ENCODE data around the gene AGRP. TPM values are rescaled to one million over a fixed set of nuclear protein-coding genes. Genes with fewer than 3 reads are reported as not detected.

AGRP gene
- total RNA-seq, 1 donor from 2014 or later = not detected

GRCh38 chr16:67463691-67464090 is 19.7 kb downstream of the AGRP start:
- H3K4me3 ChIP-seq = no peak overlapping the region
- H3K9me3 ChIP-seq (replicated peaks) = no peaks in the 10 kb centered on the region
- no peaks in the 10 kb centered on the region for H3K27me3 ChIP-seq (ENCODE audit: low read depth)
- peaks cover 87% of the 10 kb centered on the region for H3K4me1 ChIP-seq
- no peak for TF ChIP-seq CTCF (IDR thresholded peaks at IDR 0.05; ENCODE audit: borderline replicate concordance)
- no peaks in the 10 kb centered on the region for H3K36me3 ChIP-seq
- no peak for DNase-seq
- no peak overlapping the region for H3K27ac ChIP-seq (replicated peaks)
- intact Hi-C loops (cut with micrococcal nuclease) = no loop called here

- intact Hi-C loops (cut with micrococcal nuclease) = no loop called here
- Histone ChIP-seq H3K36me3 (no peaks in the 10 kb centered on the region), H3K4me3 (no peak overlapping the region), H3K27ac (replicated peaks) (no peak overlapping the region), H3K9me3 (replicated peaks) (no peaks in the 10 kb centered on the region), H3K27me3 (ENCODE audit: low read depth) (no peaks in the 10 kb centered on the region), H3K4me1 (peaks cover 87% of the 10 kb centered on the region)
- TF ChIP-seq CTCF (IDR thresholded peaks at IDR 0.05; ENCODE audit: borderline replicate concordance) = no peak
- no peak for DNase-seq
Measured at GRCh38 chr16:67463059-67463458, 20.3 kb downstream of the AGRP start.

GRCh38 chr16:67462279-67462655 is 21.1 kb downstream of the AGRP start:
- Histone ChIP-seq H3K27ac (replicated peaks) (peak overlapping the region; percentile 83), H3K4me3 (no peak overlapping the region), H3K4me1 (peaks cover 87% of the 10 kb centered on the region), H3K27me3 (ENCODE audit: low read depth) (no peaks in the 10 kb centered on the region), H3K36me3 (no peaks in the 10 kb centered on the region), H3K9me3 (replicated peaks) (no peaks in the 10 kb centered on the region)
- TF ChIP-seq CTCF (IDR thresholded peaks at IDR 0.05; ENCODE audit: borderline replicate concordance) = no peak
- DNase-seq = no peak
- intact Hi-C loops (cut with micrococcal nuclease) = no loop called here

GRCh38 chr16:67461600-67462278 is 21.6 kb downstream of the AGRP start:
- intact Hi-C loops (cut with micrococcal nuclease) = no loop called here
- DNase-seq = no peak
- H3K27ac ChIP-seq (replicated peaks) = peak overlapping the region; percentile 83

GRCh38 chr16:67460961-67461360 is 22.4 kb downstream of the AGRP start:
- H3K27ac ChIP-seq (replicated peaks) = peak overlapping the region; percentile 83
- TF ChIP-seq CTCF (IDR thresholded peaks at IDR 0.05; ENCODE audit: borderline replicate concordance) = no peak

More at GRCh38 chr16:67461600-67462278, 21.6 kb downstream of the AGRP start:
- Histone ChIP-seq H3K27me3 (ENCODE audit: low read depth) (no peaks in the 10 kb centered on the region), H3K4me1 (peaks cover 93% of the 10 kb centered on the region), H3K9me3 (replicated peaks) (no peaks in the 10 kb centered on the region), H3K4me3 (no peak overlapping the region), H3K36me3 (no peaks in the 10 kb centered on the region)
- TF ChIP-seq CTCF (IDR thresholded peaks at IDR 0.05; ENCODE audit: borderline replicate concordance) = no peak

More at GRCh38 chr16:67460961-67461360, 22.4 kb downstream of the AGRP start:
- Histone ChIP-seq H3K9me3 (replicated peaks) (no peaks in the 10 kb centered on the region), H3K27me3 (ENCODE audit: low read depth) (no peaks in the 10 kb centered on the region), H3K36me3 (no peaks in the 10 kb centered on the region), H3K4me1 (peaks cover 100% of the 10 kb centered on the region), H3K4me3 (no peak overlapping the region)
- intact Hi-C loops (cut with micrococcal nuclease) = no loop called here
- no peak for DNase-seq

Data from left ventricle myocardium inferior (tissue), 1 donor.